AG09319 (cell line): ENCODE results near the gene ADAMTS20.

Source experiments
- DNase-seq: peaks from one replicate; pipeline ENCODE4 v3.0.0-alpha.2; 2010; ENCODE audit warnings: low read depth; ENCODE audit errors: extremely low read depth
- CTCF ChIP-seq: IDR thresholded peaks from 2 replicates; pipeline ENCODE4 v1.5.1; 2011; ENCODE audit warnings: low read depth, mild to moderate bottlenecking, inconsistent platforms, low read length, moderate library complexity

The ADAMTS20 gene

GRCh38 chr12:43551971-43552559 is at the start of gene ADAMTS20:
TSS of gene ADAMTS20 (minus strand) at chr12:43552203. CDS start at chr12:43551921, 282 bp downstream.
- no peak for DNase-seq
- no peak for TF ChIP-seq CTCF

- DNase-seq, result no peak
- TF ChIP-seq CTCF, result no peak
Observed at GRCh38 chr12:43599708-43600107, 47.7 kb upstream of the ADAMTS20 start.

- TF ChIP-seq CTCF, result no peak
- no peak for DNase-seq
Observed at GRCh38 chr12:43599066-43599465, 47.1 kb upstream of the ADAMTS20 start.

GRCh38 chr12:43590307-43590706 is 38.3 kb upstream of the ADAMTS20 start:
- TF ChIP-seq CTCF, result no peak
- no peak for DNase-seq

- no peak for TF ChIP-seq CTCF
- no peak for DNase-seq
Observed at GRCh38 chr12:43586646-43587245, 34.7 kb upstream of the ADAMTS20 start.

- DNase-seq, result no peak
- TF ChIP-seq CTCF, result no peak
Observed at GRCh38 chr12:43585676-43586075, 33.7 kb upstream of the ADAMTS20 start.

GRCh38 chr12:43580601-43581000 is 28.6 kb upstream of the ADAMTS20 start:
- no peak for TF ChIP-seq CTCF
- DNase-seq, result no peak
